GM12878 (cell line): Measurements from ENCODE around the gene MTSS2. TPM values are rescaled to one million over a fixed set of nuclear protein-coding genes. Genes with fewer than 3 reads are reported as not detected.

ENCODE experiments used
- ATF2 ChIP-seq: IDR thresholded peaks from 2 replicates; pipeline ENCODE4 v1.6.1; 2012; ENCODE audit warnings: low read length, inconsistent platforms
- BCLAF1 ChIP-seq: fragments of 450-650 bp; IDR thresholded peaks from 2 replicates; pipeline ENCODE4 v1.6.1; 2017; ENCODE audit warnings: antibody characterized with exemption, mild to moderate bottlenecking, moderate library complexity
- E2F8 ChIP-seq: fragments of 450-650 bp; IDR thresholded peaks from 2 replicates; pipeline ENCODE4 v1.6.1; 2018; ENCODE audit warnings: mild to moderate bottlenecking, low read depth, moderate library complexity; ENCODE audit not compliant: partially characterized antibody
- FOXK2 ChIP-seq: fragments of 450-650 bp; IDR thresholded peaks from 2 replicates; pipeline ENCODE4 v1.6.1; 2017; ENCODE audit warnings: mild to moderate bottlenecking, moderate library complexity
- GABPA ChIP-seq: IDR thresholded peaks from 2 replicates; pipeline ENCODE4 v1.6.1; 2014; ENCODE audit warnings: antibody characterized with exemption, low read depth, mild to moderate bottlenecking, inconsistent platforms
- HDAC6 ChIP-seq: fragments of 200-600 bp; sonication (generic); IDR thresholded peaks from one replicate; pipeline ENCODE4 v1.8.0; 2017; ENCODE audit warnings: antibody characterized with exemption; ENCODE audit not compliant: unreplicated experiment
- NR2C2 ChIP-seq: IDR thresholded peaks from 2 replicates; pipeline ENCODE4 v1.6.1; 2011; ENCODE audit warnings: borderline replicate concordance, low read depth; ENCODE audit not compliant: control insufficient read depth, insufficient read length
- RELA ChIP-seq: fragments of 450-650 bp; IDR thresholded peaks from 2 replicates; pipeline ENCODE4 v1.8.0; 2014; ENCODE audit warnings: borderline replicate concordance; ENCODE audit not compliant: partially characterized antibody
- SP1 ChIP-seq: IDR thresholded peaks from one replicate; pipeline ENCODE4 v1.6.1; 2011; ENCODE audit warnings: low read depth, low read length
- SUPT20H ChIP-seq: IDR thresholded peaks from 2 replicates; pipeline ENCODE4 v1.6.1; 2011; ENCODE audit warnings: low read depth, mild to moderate bottlenecking, low read length, moderate library complexity, borderline replicate concordance; ENCODE audit not compliant: control insufficient read depth
- polyA plus RNA-seq, 11 experiments: library from polyadenylated mRNA; depleted of rRNA in 4 of 11; unstranded in 6 of 11; stranded (reverse) in 5 of 11; fragments of >200 nt; fragmentation: Nextera tagmentation in 4 of 11; fragmentation: Illumina TruSeq in 1 of 11; extraction: Ambion mirVana in 4 of 11; extraction: Trizol in 1 of 11; gene quantifications; 1 replicate in 1 of 11; 2 replicates in 10 of 11; pipeline versions ENCODE4 v1.2.1 to v1.2.3, GENCODE V29; 2011 to 2016; ENCODE audit warnings: inconsistent platforms in 2 of 11, missing spikeins in 2 of 11, low read depth in 1 of 11
- total RNA-seq, 4 experiments: library from RNA; depleted of rRNA in 3 of 4; stranded (reverse); fragments of >200 nt in 3 of 4; fragmentation: Illumina TruSeq in 1 of 4; extraction: Trizol in 1 of 4; gene quantifications; 2 replicates each; pipeline versions ENCODE4 v1.2.1 to v1.2.3, GENCODE V29; 2013 to 2021

MTSS2 gene
- total and polyA plus RNA-seq, 10 of the 15 experiments (the other 5 are each of a cell fraction or from before 2014, with no cell fraction given): under 0.01 to 0.51 (median 0.14) TPM; not detected in 4

- TF ChIP-seq HDAC6 (no peak), E2F8 (no peak), SUPT20H (no peak), GABPA (no peak), BCLAF1 (no peak), RELA (no peak), FOXK2 (no peak), NR2C2 (no peak), SP1 (no peak), ATF2 (no peak)
Observed at GRCh38 chr16:70650216-70650615, 35.6 kb downstream of the MTSS2 start (continued).
